CD4-positive, alpha-beta T cell treated with Interferon gamma for 1 hour (primary cell): ENCODE data around the gene CHMP6.

Experiments
- DNase-seq: peaks from one replicate; pipeline ENCODE4 v3.0.0-alpha.2; 2020

CHMP6 gene

DNA sequence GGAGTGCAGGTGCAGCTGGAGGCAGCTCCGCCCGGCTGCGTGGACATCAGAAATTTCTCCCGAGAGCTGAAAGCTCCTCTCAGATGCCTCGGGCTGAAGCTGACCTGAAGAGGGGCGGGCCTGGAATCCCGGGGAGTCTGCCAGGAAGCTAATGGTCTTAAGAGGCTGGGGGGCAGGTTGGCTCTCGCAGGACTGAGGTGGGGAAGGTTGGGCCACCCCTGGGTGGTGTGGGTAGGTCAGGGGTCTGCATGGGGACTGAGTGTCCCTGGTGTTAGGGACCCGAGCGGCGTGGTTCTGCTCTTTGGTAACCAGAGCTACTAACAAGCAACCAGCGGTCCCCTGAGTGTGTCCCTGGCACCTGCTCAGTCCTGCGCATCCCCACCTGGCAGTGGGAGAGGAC lies 3.5 kb downstream of the CHMP6 start:
- no peak for DNase-seq

DNA sequence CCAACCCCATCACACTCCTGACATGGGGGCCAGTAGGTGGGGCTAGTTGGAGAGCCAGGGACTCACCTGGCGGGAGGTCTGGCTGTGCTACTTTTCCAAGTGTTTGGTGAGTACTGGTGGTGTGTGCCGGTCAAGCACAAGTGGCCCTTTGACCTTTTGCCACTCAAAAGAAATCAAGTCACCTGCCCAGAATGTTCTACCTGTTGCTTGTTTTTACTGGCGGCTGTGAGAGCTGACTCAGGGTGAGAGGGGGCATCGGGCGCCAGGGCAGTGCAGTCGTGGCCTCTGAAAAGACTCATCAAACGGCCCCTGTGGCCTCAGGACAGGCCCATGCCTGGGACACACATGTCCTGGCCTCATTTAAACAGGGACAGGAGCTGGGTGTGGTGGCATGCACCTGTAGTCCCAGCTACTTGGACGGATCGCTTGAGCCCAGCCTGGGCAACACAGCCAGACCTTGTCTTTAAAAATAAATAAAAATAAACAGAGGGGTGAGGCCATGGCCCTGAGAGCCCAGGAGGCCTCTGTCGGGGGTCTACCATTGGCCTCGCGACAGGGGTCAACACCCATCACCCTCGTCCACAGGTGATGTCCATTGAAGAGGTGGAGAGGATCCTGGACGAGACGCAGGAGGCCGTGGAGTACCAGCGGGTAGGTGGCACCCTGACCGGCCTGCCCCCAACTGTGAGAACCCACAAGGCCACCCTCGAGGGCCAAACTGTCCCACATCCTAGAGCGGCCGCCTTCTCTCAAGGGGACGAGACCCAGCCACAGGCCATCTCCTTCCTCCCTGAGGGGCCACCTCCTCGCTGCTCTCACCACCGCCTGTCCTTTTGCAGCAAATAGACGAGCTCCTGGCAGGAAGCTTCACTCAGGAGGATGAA lies 5.0 kb downstream of the CHMP6 start:
- no peak for DNase-seq

- DNase-seq, result no peak
Measured at GRCh38 chr17:80997424-80998117, 5.9 kb downstream of the CHMP6 start.

GRCh38 chr17:80998118-80998747 lies 6.6 kb downstream of the CHMP6 start:
- DNase-seq, result no peak

DNA sequence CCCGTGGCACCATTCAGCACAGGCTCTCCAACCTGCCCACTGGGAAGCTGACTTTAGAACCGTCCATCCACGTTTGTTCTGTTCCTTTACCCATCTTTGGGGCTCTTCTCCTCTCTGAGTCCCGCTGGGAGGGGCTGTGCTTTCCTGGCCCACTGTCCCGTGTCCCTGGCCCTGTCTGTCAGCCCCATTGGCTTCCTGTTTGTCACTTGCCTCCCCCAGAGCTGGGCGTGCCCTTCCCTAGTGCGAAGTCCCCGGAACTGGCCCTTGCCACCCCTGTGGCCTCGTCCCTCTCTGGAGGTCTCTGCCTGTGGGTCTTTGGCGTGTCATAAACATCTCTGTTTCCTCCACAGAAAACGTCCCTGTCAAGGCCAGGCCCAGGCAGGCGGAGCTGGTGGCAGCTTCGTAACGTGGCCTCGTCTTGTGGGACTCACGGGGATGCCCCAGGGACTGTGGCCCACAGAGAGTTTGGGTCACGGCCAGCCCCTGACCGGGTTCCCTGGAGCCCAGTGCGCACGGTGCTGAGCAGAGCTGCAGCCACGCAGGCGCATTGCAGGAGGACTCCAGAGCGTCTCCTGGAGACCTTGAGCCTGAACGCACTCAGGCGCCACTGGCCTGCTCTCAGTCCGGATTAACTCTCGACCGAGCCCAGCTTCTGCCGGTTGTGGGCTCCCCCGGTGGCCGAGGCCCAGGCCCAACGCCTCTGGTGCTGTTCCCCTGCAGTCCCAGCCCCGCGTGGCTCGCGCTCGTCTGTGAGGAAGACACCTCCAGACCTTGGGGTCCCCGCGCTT lies 7.3 kb downstream of the CHMP6 start:
- no peak for DNase-seq

DNA sequence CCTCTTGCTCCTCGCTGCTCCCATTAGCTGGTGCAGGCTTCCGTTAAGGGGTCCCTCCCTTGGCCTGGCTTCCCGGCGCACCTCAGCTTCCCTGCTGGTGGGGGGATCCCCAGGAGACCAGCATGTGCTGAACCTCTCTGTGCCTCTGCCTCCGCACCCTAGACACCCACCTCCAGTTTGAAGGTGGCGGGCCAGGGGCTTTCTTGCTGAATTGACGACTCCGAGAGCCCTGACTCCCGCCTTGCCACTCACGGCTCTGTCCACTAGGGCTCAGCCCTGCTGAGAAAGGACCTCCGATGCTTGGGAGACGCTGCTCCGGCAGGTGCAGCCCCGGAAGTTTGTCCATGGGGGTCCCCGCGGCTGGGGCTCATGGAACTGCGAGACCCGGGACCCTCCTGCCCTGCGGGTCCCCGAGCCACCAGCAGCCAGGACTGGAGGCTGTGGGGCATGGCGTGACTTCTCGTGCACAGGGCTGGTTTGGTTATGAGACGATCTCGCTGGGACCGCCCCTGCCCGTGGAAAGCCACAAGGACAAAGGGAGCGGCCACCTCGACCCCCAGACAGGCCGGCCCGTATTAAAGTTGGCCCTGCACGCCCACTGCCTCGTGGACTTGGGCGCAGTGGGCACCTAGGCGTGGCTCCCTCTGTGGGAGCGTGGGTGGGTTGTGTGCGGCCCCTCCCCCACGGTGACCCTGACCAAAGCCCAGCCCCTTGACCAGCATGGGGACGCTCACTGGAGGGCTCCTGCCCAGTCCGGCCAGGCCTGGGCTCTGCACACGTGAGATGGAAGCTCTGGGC lies 8.1 kb downstream of the CHMP6 start:
- DNase-seq, result no peak

GRCh38 chr17:81000334-81000630 lies 8.6 kb downstream of the CHMP6 start:
- no peak for DNase-seq

- DNase-seq, result no peak
Measured at GRCh38 chr17:81000631-81001357, 9.2 kb downstream of the CHMP6 start.

DNA sequence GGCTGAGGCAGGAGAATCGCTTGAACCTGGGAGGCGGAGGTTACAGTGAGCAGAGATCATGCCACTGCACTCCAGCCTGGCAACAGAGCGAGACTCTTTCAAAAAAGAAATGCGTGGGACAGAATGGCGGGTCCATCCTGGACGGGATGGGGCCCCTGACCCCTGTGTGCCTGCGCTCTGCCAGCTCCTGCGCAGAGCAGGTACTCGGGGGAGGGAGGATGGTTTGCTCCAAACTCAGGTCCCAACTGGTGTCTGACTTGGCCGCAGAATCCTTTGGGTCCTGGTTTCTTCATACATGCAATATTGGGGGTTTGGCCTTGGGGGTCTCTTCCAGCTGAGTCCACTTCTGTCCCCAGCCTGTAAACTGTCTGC lies 10.4 kb downstream of the CHMP6 start:
- no peak for DNase-seq

DNA sequence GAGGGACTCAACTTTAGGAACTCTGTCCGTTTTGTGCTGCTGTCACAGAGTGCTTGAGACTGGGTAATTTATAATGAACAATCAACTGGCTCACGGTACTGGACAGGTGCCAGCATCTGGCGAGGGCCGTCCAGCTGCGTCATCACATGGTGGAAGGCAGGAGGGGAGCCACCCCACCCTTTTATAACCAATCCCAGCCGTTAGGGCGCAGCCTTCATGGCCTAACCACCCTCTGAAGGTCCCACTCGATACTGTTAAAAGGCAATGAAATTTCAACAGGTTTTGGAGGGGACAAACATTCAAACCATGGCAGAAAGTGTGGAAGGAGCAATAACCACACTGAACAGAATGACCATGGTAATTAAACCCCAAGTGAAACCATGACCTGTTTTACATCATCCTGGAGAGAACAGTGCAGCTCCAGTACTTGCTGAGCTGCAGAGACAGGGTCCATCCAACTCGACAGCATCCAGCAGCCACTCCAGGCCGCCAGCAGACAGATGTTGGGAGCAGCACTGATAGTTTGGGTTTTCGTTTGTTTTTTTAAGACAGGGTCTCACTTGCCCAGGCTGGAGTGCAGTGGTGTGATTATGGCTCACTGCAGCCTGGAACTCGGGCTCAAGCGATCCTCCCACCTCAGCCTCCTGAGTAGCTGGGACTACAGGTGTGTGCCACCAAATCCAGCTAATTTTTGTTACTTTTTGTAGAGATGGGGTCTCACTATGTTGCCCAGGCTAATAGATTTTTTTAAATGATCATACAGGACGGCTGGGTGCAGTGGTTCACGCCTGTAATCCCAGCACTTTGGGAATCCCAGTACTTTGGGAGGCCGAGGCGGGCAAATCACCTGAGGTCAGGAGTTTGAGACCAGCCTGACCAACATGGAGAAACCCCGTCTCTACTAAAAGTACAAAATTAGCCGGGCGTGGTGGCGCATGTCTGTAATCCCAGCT lies 11.0 kb downstream of the CHMP6 start:
- no peak for DNase-seq

DNA sequence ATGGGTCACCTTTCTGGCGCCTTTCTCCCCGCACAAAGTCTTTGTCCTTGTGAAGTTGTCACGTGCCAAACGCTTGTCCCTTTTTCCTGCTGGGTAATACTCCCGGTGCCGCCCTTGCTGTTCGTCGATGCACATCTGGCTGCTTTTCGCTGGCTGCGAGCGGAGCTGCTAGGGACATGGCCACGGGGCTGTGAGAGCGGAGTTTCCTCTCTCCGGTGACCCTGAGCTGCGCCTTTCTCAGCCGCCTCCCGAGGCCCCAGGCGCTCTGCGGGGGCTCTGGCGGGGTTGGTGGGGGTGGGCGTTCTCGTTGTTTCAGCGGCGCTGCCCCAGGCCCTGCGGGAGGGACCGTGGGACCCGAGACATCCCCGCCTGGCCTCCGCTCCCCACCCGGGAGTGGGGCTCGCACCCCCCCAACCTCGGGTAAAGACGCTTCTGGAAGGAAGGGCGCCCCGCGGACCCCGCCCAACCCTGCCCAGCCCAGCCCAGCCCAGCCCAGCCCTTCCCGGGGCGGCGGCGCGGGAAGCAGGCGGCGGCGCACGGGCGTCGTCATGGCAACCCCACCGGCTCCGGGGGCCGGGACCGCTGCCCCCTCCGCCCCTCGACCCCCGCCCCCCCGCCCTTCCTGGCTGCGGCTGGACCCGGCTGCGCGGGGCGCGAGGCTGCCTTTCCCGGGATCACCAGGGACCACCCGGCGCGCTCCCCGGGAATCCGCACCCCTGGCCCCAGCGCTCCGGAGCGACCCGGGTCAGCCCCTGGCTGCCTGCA lies 12.3 kb downstream of the CHMP6 start:
- DNase-seq, result no peak

GRCh38 chr17:81006891-81007290 lies 15.2 kb downstream of the CHMP6 start:
- no peak for DNase-seq

DNA sequence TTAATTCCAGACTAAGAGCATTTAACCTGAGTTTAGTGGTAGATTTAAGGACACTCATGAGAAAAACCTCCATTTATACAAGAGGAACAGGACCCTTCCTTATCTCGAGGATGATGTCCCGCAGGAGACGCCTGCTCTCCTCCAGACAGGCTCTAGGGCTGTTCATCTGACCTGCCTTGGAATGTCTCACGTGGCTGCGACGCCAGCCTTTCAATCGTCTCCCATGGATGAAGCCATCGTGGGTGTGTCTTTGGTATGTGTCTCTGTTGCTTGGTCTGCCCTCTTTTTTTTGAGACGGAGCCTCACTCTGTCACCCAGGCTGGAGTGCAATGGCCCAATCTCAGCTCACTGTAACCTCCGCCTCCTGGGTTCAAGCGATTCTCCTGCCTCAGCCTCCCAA lies 16.5 kb downstream of the CHMP6 start:
- no peak for DNase-seq

GRCh38 chr17:81009136-81009535 lies 17.5 kb downstream of the CHMP6 start:
- DNase-seq, result no peak

GRCh38 chr17:81010935-81011334 lies 19.3 kb downstream of the CHMP6 start:
- DNase-seq, result no peak

GRCh38 chr17:81011951-81012350 lies 20.3 kb downstream of the CHMP6 start:
- no peak for DNase-seq

DNA sequence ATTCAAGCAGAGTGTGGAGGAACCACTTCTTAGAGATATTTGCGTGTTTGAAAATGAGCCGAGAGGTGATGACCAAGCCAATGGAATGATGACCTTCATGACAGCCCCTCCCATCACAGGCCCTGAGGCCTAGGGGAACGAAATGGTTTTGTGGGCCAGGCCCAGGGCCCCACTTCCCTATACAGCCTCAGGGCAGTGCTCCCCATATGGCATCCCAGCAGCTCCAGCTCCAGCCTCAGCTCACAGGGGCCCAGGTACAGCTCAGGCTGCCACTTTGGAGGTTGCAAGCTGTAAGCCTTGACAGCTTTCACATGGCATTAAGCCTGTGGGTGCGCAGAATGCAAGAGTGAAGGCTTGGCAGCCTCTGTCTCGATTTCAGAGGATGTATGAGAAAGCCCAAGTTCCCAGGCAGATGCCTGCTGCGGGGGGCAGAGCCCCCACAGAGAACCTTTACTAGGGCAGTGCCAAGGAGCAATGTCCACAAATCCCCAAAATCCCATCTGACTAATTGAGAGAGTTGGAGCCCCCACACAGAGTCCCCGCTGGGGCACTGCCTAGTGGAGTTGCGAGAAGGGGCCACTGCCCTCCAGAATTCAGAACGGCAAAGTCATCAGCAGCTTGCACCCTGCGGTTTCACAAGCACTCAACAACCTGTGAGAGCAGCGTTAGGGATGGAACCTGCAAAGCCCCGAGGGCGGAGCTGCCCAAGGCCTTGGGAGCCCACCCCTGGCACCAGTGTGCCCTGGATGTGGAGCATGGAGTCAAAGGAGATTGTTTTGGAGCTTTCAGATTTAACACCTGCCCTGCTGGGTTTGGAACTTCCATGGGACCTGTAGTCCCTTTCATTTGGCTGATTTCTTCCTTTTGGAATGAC lies 21.2 kb downstream of the CHMP6 start:
- DNase-seq, result no peak

DNA sequence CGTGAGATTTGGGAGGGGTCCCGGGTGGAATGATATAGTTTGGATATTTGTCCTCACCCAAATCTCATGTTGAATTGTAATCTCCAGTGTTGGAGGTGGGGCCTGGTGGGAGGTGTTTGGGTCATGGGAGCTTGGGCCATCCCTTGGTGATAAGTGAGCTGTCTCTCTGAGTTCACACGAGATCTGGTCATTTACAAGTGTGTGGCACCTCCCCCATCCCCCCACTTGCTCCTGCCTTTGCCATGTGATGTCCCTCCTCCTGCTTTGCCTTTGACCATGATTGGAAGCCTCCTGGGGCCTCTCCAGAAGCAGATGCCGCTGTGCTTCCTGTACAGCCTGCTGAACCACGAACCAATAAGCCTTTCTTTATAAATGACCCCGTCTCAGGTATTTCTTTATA lies 22.0 kb downstream of the CHMP6 start:
- no peak for DNase-seq

DNA sequence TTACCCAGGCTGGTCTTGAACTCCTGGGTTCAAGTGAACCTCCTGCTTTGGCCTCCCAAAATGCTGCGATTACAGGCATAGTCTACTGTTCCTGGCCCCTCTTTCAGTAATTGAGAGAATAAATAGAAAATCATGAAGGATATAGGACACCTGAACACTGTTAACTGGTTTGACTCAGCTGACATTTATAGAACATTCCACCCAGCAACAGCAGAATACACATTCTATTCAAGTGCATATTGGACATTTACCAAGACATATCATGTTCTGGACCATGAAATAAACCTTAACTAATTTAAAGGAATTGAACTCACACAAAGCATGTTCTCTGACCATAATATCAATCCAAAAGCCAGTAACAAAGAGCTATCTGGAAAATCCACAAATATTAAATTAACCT lies 23.5 kb downstream of the CHMP6 start:
- no peak for DNase-seq
